ENCODE results near the gene ANKRD65. TPM values are rescaled to one million over a fixed set of nuclear protein-coding genes. Genes with fewer than 3 reads are reported as not detected.

Gene ANKRD65
- total RNA-seq, 1 donor from 2014 or later: 0.15 TPM

GRCh38 chr1:1400576-1401456 lies 20.3 kb downstream of the ANKRD65 start:
- Mint-ChIP-seq H3K27me3 (ENCODE audit: insufficient read depth, low read depth) (peaks cover 8% of the 10 kb centered on the region), H3K36me3 (peaks cover 28% of the 10 kb centered on the region), H3K27ac (peak overlapping the region; percentile 87), H3K4me1 (peaks cover 23% of the 10 kb centered on the region), H3K4me3 (peak overlapping the region; percentile 96), H3K9me3 (no peaks in the 10 kb centered on the region)
- Histone ChIP-seq H3K4me2 (peak overlapping the region; percentile 86), H3K79me2 (ENCODE audit: low read depth) (peaks cover 74% of the 10 kb centered on the region), H3K9ac (no peak overlapping the region), H3K9me3 (ENCODE audit: low read depth) (no peaks in the 10 kb centered on the region), H3K4me3 (peak overlapping the region; percentile 97), H3K27ac (no peak overlapping the region), H4K20me1 (ENCODE audit: low read depth) (peaks cover 15% of the 10 kb centered on the region), H3F3A (ENCODE audit: low read depth) (peaks cover 48% of the 10 kb centered on the region), H3K4me1 (peaks cover 13% of the 10 kb centered on the region), H2AFZ (replicated peaks) (no peak overlapping the region), H3K36me3 (peaks cover 10% of the 10 kb centered on the region), H3K27me3 (no peaks in the 10 kb centered on the region)
- TF ChIP-seq EZH2phosphoT487 (IDR thresholded peaks at IDR 0.05) (no peak), CTCF (IDR thresholded peaks at IDR 0.05) (no peak), EZH2 (IDR thresholded peaks at IDR 0.05) (no peak)
- no peak for DNase-seq (ENCODE audit: low spot score)

- no peaks in the 10 kb centered on the region for H3K27me3 ChIP-seq
- H4K20me1 ChIP-seq (ENCODE audit: low read depth): peaks cover 21% of the 10 kb centered on the region
- peaks cover 8% of the 10 kb centered on the region for H3K27me3 Mint-ChIP-seq (ENCODE audit: insufficient read depth, low read depth)
- H3K9me3 Mint-ChIP-seq: no peaks in the 10 kb centered on the region
- DNase-seq (ENCODE audit: low spot score): peak; percentile 47
- H3K9me3 ChIP-seq (ENCODE audit: low read depth): no peaks in the 10 kb centered on the region
- H3K4me1 Mint-ChIP-seq: peaks cover 23% of the 10 kb centered on the region
- peak overlapping the region; percentile 87 for H3K9ac ChIP-seq
- peaks cover 6% of the 10 kb centered on the region for H3K36me3 ChIP-seq
- no peak overlapping the region for H2AFZ ChIP-seq (replicated peaks)
- no peak overlapping the region for H3K27ac ChIP-seq
- peak overlapping the region; percentile 87 for H3K27ac Mint-ChIP-seq
- TF ChIP-seq EZH2phosphoT487 (IDR thresholded peaks at IDR 0.05) (no peak), CTCF (IDR thresholded peaks at IDR 0.05) (no peak), EZH2 (IDR thresholded peaks at IDR 0.05) (peak; percentile 9)
- peaks cover 28% of the 10 kb centered on the region for H3K36me3 Mint-ChIP-seq
- peaks cover 11% of the 10 kb centered on the region for H3K4me1 ChIP-seq
- H3K4me3 ChIP-seq: peak overlapping the region; percentile 97
- peaks cover 43% of the 10 kb centered on the region for H3F3A ChIP-seq (ENCODE audit: low read depth)
- peaks cover 74% of the 10 kb centered on the region for H3K79me2 ChIP-seq (ENCODE audit: low read depth)
- peak overlapping the region; percentile 86 for H3K4me2 ChIP-seq
- peak overlapping the region; percentile 96 for H3K4me3 Mint-ChIP-seq
Measured at GRCh38 chr1:1399872-1400575, 21.1 kb downstream of the ANKRD65 start.

GRCh38 chr1:1399187-1399871 lies 21.7 kb downstream of the ANKRD65 start, which contains the start of gene CCNL2:
CCNL2 (minus strand) TSS chr1:1399335; CDS start chr1:1399306, 29 bp downstream.
- TF ChIP-seq EZH2 (IDR thresholded peaks at IDR 0.05) (peak; percentile 39), EZH2phosphoT487 (IDR thresholded peaks at IDR 0.05) (no peak), CTCF (IDR thresholded peaks at IDR 0.05) (peak; percentile 65)
- Histone ChIP-seq H2AFZ (replicated peaks) (no peak within 1 kb of the TSS), H3K79me2 (ENCODE audit: low read depth) (peaks cover 71% of the 10 kb centered on the region), H3F3A (ENCODE audit: low read depth) (peaks cover 43% of the 10 kb centered on the region), H3K27me3 (no peaks in the 10 kb centered on the region), H3K9me3 (ENCODE audit: low read depth) (no peaks in the 10 kb centered on the region), H3K9ac (peak within 1 kb of the TSS; percentile 99), H4K20me1 (ENCODE audit: low read depth) (peaks cover 21% of the 10 kb centered on the region), H3K4me2 (peak within 1 kb of the TSS; percentile 90), H3K36me3 (peaks cover 6% of the 10 kb centered on the region), H3K4me1 (peaks cover 11% of the 10 kb centered on the region), H3K27ac (peak within 1 kb of the TSS; percentile 6), H3K4me3 (peak within 1 kb of the TSS; percentile 97)
- peak within 1 kb of the TSS; percentile 96 for H3K4me3 Mint-ChIP-seq
- H3K36me3 Mint-ChIP-seq: peaks cover 28% of the 10 kb centered on the region
- peaks cover 8% of the 10 kb centered on the region for H3K27me3 Mint-ChIP-seq (ENCODE audit: insufficient read depth, low read depth)
- peak; percentile 100 for DNase-seq (ENCODE audit: low spot score)
- peak within 1 kb of the TSS; percentile 74 for H3K27ac Mint-ChIP-seq
- peaks cover 23% of the 10 kb centered on the region for H3K4me1 Mint-ChIP-seq
- H3K9me3 Mint-ChIP-seq: no peaks in the 10 kb centered on the region

Measured in neural progenitor cell (in vitro differentiated cells).